ENCODE measurements around the gene SIGLEC1. TPM values are rescaled to one million over a fixed set of nuclear protein-coding genes. Genes with fewer than 3 reads are reported as not detected.
A peak's percentile ranks its signal among the peaks of the same experiment; 100 is the strongest.

SIGLEC1 gene
- total and polyA plus RNA-seq, 7 experiments from 2014 or later, result 0.34 to 2.1 (median 1.1) TPM; not detected in 3

GRCh38 chr20:3691897-3692296, 20.5 kb downstream of the SIGLEC1 start:
- DNase-seq (no peak), ATAC-seq (no peak)
- Histone ChIP-seq H3K9me3 (ENCODE audit: control insufficient read depth in 2 of 3, low read length in 3 of 3) (no peaks in the 10 kb centered on the region), H3K36me3 (ENCODE audit: control insufficient read depth in 2 of 3, insufficient read depth in 3 of 3, low read length in 3 of 3) (no peaks in the 10 kb centered on the region), H3K27ac (ENCODE audit: low read depth, low read length) (no peak overlapping the region), H3K27me3 (ENCODE audit: control insufficient read depth in 2 of 2, insufficient read depth in 2 of 2, low read length in 2 of 2) (no peaks in the 10 kb centered on the region), H3K4me3 (ENCODE audit: low read length) (no peak overlapping the region), H3K4me1 (ENCODE audit: control insufficient read depth in 2 of 2, insufficient read depth in 2 of 2, low read length in 2 of 2) (no peaks in the 10 kb centered on the region)
- Mint-ChIP-seq H3K27ac (no peak overlapping the region), H3K4me3 (no peak overlapping the region), H3K9me3 (no peaks in the 10 kb centered on the region), H3K36me3 (no peaks in the 10 kb centered on the region), H3K4me1 (peaks cover 0 to 3% (median 0%) of the 10 kb centered on the region in 7 donors), H3K27me3 (peaks cover 0 to 3% (median 0%) of the 10 kb centered on the region in 5 donors)
- ChIA-PET POLR2A (no interaction called here), CTCF (interaction anchor here (0.5 kb wide), 1 partner anchor 14 kb away, joined by 3 read pairs; no protein-coding TSS in a partner anchor)
- intact Hi-C loops (cut with micrococcal nuclease), result no loop called here

- Mint-ChIP-seq H3K9me3 (no peaks in the 10 kb centered on the region), H3K36me3 (no peaks in the 10 kb centered on the region), H3K27ac (no peak overlapping the region), H3K27me3 (peaks cover 0 to 6% (median 4%) of the 10 kb centered on the region in 5 donors), H3K4me1 (peaks cover 0 to 3% (median 0%) of the 10 kb centered on the region in 7 donors), H3K4me3 (no peak overlapping the region)
- DNase-seq (no peak), ATAC-seq (no peak)
- Histone ChIP-seq H3K27me3 (ENCODE audit: control insufficient read depth in 2 of 2, insufficient read depth in 2 of 2, low read length in 2 of 2) (no peaks in the 10 kb centered on the region), H3K36me3 (ENCODE audit: control insufficient read depth in 2 of 3, insufficient read depth in 3 of 3, low read length in 3 of 3) (no peaks in the 10 kb centered on the region), H3K9me3 (ENCODE audit: control insufficient read depth in 2 of 3, low read length in 3 of 3) (no peaks in the 10 kb centered on the region), H3K4me1 (ENCODE audit: control insufficient read depth in 2 of 2, insufficient read depth in 2 of 2, low read length in 2 of 2) (no peaks in the 10 kb centered on the region), H3K27ac (ENCODE audit: low read depth, low read length) (no peak overlapping the region), H3K4me3 (ENCODE audit: low read length) (no peak overlapping the region)
- ChIA-PET CTCF (no interaction called here), POLR2A (no interaction called here)
- intact Hi-C loops (cut with micrococcal nuclease), result no loop called here
These were observed 21.1 kb downstream of the SIGLEC1 start for GRCh38 chr20:3691306-3691705.

DNA sequence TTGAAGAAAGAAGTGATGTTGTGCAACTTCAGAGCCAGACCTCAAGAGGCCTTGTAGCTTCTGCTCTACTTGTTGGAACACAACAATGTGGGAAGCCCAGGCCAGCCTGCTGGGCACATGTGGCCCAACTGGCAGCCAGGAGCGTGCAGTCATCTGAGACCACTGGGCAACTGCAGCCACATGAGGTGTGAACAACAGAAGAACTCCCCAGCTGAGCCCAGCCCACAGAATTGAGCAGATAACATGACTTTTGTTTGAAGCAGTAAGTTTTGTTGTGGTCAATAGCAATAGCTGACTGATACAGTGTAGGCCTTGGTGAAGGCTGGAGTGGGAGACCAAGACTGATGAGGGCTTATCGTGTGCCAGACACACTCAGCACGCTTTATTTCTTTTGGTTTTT, 22.0 kb downstream of the SIGLEC1 start:
- H3K27ac ChIP-seq (ENCODE audit: low read depth, low read length), result no peak overlapping the region
- no peaks in the 10 kb centered on the region for H3K36me3 ChIP-seq (ENCODE audit: control insufficient read depth in 2 of 3, insufficient read depth in 3 of 3, low read length in 3 of 3)
- H3K9me3 ChIP-seq (ENCODE audit: control insufficient read depth in 2 of 3, low read length in 3 of 3), result no peaks in the 10 kb centered on the region
- intact Hi-C loops (cut with micrococcal nuclease), result no loop called here
- H3K27me3 Mint-ChIP-seq, result peaks cover 0 to 15% (median 10%) of the 10 kb centered on the region in 5 donors
- DNase-seq (no peak), ATAC-seq (no peak)
- no peaks in the 10 kb centered on the region for H3K36me3 Mint-ChIP-seq
- no peaks in the 10 kb centered on the region for H3K4me1 ChIP-seq (ENCODE audit: control insufficient read depth in 2 of 2, insufficient read depth in 2 of 2, low read length in 2 of 2)
- ChIA-PET POLR2A (no interaction called here), CTCF (no interaction called here)
- no peak overlapping the region for H3K4me3 ChIP-seq (ENCODE audit: low read length)
- no peak overlapping the region for H3K27ac Mint-ChIP-seq
- H3K9me3 Mint-ChIP-seq, result no peaks in the 10 kb centered on the region
- H3K4me3 Mint-ChIP-seq, result no peak overlapping the region
- H3K27me3 ChIP-seq (ENCODE audit: control insufficient read depth in 2 of 2, insufficient read depth in 2 of 2, low read length in 2 of 2), result no peaks in the 10 kb centered on the region
- H3K4me1 Mint-ChIP-seq, result peaks cover 0 to 3% (median 0%) of the 10 kb centered on the region in 7 donors

DNA sequence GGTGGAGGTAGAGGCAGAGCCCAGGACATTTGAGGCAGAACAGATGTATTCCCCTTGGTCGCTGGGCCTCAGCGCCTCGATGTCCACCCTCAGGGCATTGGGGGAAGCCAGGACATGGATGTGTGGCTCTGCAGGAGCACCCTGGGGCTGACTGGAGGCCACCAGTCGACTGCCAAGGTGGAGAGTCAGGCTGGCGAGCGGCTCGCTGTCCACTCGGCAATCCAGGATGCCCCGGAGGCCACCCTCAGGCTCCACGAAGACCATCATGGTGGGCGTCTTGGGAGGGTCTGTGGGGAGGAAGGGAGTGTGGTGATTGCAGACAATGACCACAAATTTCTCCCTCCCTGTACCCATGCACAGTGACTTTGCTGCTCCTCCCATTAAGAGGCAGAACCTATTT, 22.4 kb downstream of the SIGLEC1 start:
- Mint-ChIP-seq H3K4me1 (peaks cover 0 to 3% (median 0%) of the 10 kb centered on the region in 7 donors), H3K4me3 (no peak overlapping the region), H3K27ac (no peak overlapping the region), H3K9me3 (no peaks in the 10 kb centered on the region), H3K36me3 (no peaks in the 10 kb centered on the region), H3K27me3 (peaks cover 0 to 18% (median 13%) of the 10 kb centered on the region in 5 donors)
- ChIA-PET POLR2A (no interaction called here), CTCF (no interaction called here)
- H3K27me3 ChIP-seq (ENCODE audit: control insufficient read depth in 2 of 2, insufficient read depth in 2 of 2, low read length in 2 of 2), result no peaks in the 10 kb centered on the region
- H3K36me3 ChIP-seq (ENCODE audit: control insufficient read depth in 2 of 3, insufficient read depth in 3 of 3, low read length in 3 of 3), result no peaks in the 10 kb centered on the region
- intact Hi-C loops (cut with micrococcal nuclease), result no loop called here
- H3K9me3 ChIP-seq (ENCODE audit: control insufficient read depth in 2 of 3, low read length in 3 of 3), result no peaks in the 10 kb centered on the region
- H3K27ac ChIP-seq (ENCODE audit: low read depth, low read length), result no peak overlapping the region
- H3K4me1 ChIP-seq (ENCODE audit: control insufficient read depth in 2 of 2, insufficient read depth in 2 of 2, low read length in 2 of 2), result no peaks in the 10 kb centered on the region
- no peak for ATAC-seq
- no peak overlapping the region for H3K4me3 ChIP-seq (ENCODE audit: low read length)
- DNase-seq, result no peak

GRCh38 chr20:3687655-3688054, 24.7 kb downstream of the SIGLEC1 start:
- H3K27ac Mint-ChIP-seq, result peak overlapping the region in 1 of 9 donors; percentile 3
- intact Hi-C loops (cut with micrococcal nuclease), result no loop called here
- CTCF ChIA-PET, result no interaction called here

GRCh38 chr20:3686867-3687321, 25.5 kb downstream of the SIGLEC1 start:
- ChIA-PET POLR2A (no interaction called here), CTCF (no interaction called here)
- H3K4me1 ChIP-seq (ENCODE audit: control insufficient read depth in 2 of 2, insufficient read depth in 2 of 2, low read length in 2 of 2), result no peaks in the 10 kb centered on the region
- DNase-seq (no peak), ATAC-seq (no peak)
- no peaks in the 10 kb centered on the region for H3K9me3 ChIP-seq (ENCODE audit: control insufficient read depth in 2 of 3, low read length in 3 of 3)
- H3K4me3 ChIP-seq (ENCODE audit: low read length), result no peak overlapping the region
- H3K27me3 Mint-ChIP-seq, result peaks cover 13 to 39% (median 30%) of the 10 kb centered on the region in 5 donors
- H3K27ac Mint-ChIP-seq, result no peak overlapping the region
- H3K27me3 ChIP-seq (ENCODE audit: control insufficient read depth in 2 of 2, insufficient read depth in 2 of 2, low read length in 2 of 2), result no peaks in the 10 kb centered on the region
- H3K4me3 Mint-ChIP-seq, result no peak overlapping the region
- no peak overlapping the region for H3K27ac ChIP-seq (ENCODE audit: low read depth, low read length)
- no peaks in the 10 kb centered on the region for H3K36me3 Mint-ChIP-seq
- no peaks in the 10 kb centered on the region for H3K9me3 Mint-ChIP-seq
- H3K4me1 Mint-ChIP-seq, result peaks cover 0 to 3% (median 0%) of the 10 kb centered on the region in 7 donors
- no peaks in the 10 kb centered on the region for H3K36me3 ChIP-seq (ENCODE audit: control insufficient read depth in 2 of 3, insufficient read depth in 3 of 3, low read length in 3 of 3)
- intact Hi-C loops (cut with micrococcal nuclease), result no loop called here

More at GRCh38 chr20:3687655-3688054, 24.7 kb downstream of the SIGLEC1 start:
- Histone ChIP-seq H3K36me3 (ENCODE audit: control insufficient read depth in 2 of 3, insufficient read depth in 3 of 3, low read length in 3 of 3) (no peaks in the 10 kb centered on the region), H3K4me3 (ENCODE audit: low read length) (no peak overlapping the region), H3K27ac (ENCODE audit: low read depth, low read length) (no peak overlapping the region), H3K27me3 (ENCODE audit: control insufficient read depth in 2 of 2, insufficient read depth in 2 of 2, low read length in 2 of 2) (no peaks in the 10 kb centered on the region), H3K4me1 (ENCODE audit: control insufficient read depth in 2 of 2, insufficient read depth in 2 of 2, low read length in 2 of 2) (no peaks in the 10 kb centered on the region), H3K9me3 (ENCODE audit: control insufficient read depth in 2 of 3, low read length in 3 of 3) (no peaks in the 10 kb centered on the region)
- Mint-ChIP-seq H3K4me1 (peaks cover 0 to 3% (median 0%) of the 10 kb centered on the region in 7 donors), H3K4me3 (no peak overlapping the region), H3K36me3 (no peaks in the 10 kb centered on the region), H3K27me3 (peaks cover 13 to 35% (median 30%) of the 10 kb centered on the region in 5 donors), H3K9me3 (no peaks in the 10 kb centered on the region)
- POLR2A ChIA-PET, result no interaction called here
- ATAC-seq, result no peak
- DNase-seq, result no peak

DNA sequence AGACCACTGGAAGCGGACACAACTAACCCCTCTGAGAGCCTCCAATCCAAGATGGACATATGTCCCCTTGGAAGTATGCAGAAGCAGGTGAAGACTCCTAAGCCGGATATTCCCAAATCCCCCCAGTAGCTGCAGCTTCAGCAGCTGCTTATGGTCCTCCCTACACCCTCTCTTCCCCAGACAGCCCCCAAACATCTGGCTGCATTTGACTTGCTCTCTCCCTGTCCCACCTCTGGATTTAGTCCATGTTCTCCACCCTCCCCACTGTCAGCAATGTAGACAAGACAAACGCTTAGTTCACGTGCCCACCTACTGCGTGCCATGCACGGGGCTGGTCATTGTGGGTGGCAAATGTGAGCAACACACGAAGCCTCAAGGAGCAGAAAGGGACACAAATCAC, 26.0 kb downstream of the SIGLEC1 start:
- peaks cover 0 to 3% (median 0%) of the 10 kb centered on the region in 7 donors for H3K4me1 Mint-ChIP-seq
- DNase-seq (no peak), ATAC-seq (no peak)
- no peaks in the 10 kb centered on the region for H3K9me3 ChIP-seq (ENCODE audit: control insufficient read depth in 2 of 3, low read length in 3 of 3)
- intact Hi-C loops (cut with micrococcal nuclease), result no loop called here
- H3K27me3 ChIP-seq (ENCODE audit: control insufficient read depth in 2 of 2, insufficient read depth in 2 of 2, low read length in 2 of 2), result no peaks in the 10 kb centered on the region
- ChIA-PET POLR2A (no interaction called here), CTCF (no interaction called here)
- no peaks in the 10 kb centered on the region for H3K36me3 Mint-ChIP-seq
- no peaks in the 10 kb centered on the region for H3K36me3 ChIP-seq (ENCODE audit: control insufficient read depth in 2 of 3, insufficient read depth in 3 of 3, low read length in 3 of 3)
- no peak overlapping the region for H3K4me3 ChIP-seq (ENCODE audit: low read length)
- H3K27ac ChIP-seq (ENCODE audit: low read depth, low read length), result no peak overlapping the region
- peaks cover 14 to 39% (median 32%) of the 10 kb centered on the region in 5 donors for H3K27me3 Mint-ChIP-seq
- H3K9me3 Mint-ChIP-seq, result no peaks in the 10 kb centered on the region
- no peaks in the 10 kb centered on the region for H3K4me1 ChIP-seq (ENCODE audit: control insufficient read depth in 2 of 2, insufficient read depth in 2 of 2, low read length in 2 of 2)
- no peak overlapping the region for H3K27ac Mint-ChIP-seq
- no peak overlapping the region for H3K4me3 Mint-ChIP-seq
